Endometrium (tissue), 2 donors: Measurements from ENCODE around the gene SLCO4C1.

Experiments
- FAIRE-seq: peaks from 2 replicates; lab custom pipeline; 2012; peaks lifted over from hg19 to GRCh38; lab: Jason Lieb, UNC
- donor health status: control.
- donor health status: control.

SLCO4C1 gene

GRCh38 chr5:102271759-102272158, 24.3 kb downstream of the SLCO4C1 start:
- no peak for FAIRE-seq

GRCh38 chr5:102270036-102270435, 26.0 kb downstream of the SLCO4C1 start:
- no peak for FAIRE-seq

GRCh38 chr5:102262688-102263087, 33.4 kb downstream of the SLCO4C1 start:
- no peak for FAIRE-seq

GRCh38 chr5:102249381-102249780, 46.7 kb downstream of the SLCO4C1 start:
- FAIRE-seq: no peak

- FAIRE-seq: no peak
Observed at GRCh38 chr5:102243213-102243612, 52.9 kb downstream of the SLCO4C1 start.

- no peak for FAIRE-seq
Observed at GRCh38 chr5:102241809-102242421, 54.2 kb downstream of the SLCO4C1 start.

GRCh38 chr5:102231693-102232619, 64.1 kb downstream of the SLCO4C1 start:
- no peak for FAIRE-seq

GRCh38 chr5:102229685-102230084, 66.4 kb downstream of the SLCO4C1 start:
- FAIRE-seq: no peak

- no peak for FAIRE-seq
Observed at GRCh38 chr5:102226321-102226720, 69.8 kb downstream of the SLCO4C1 start.

GRCh38 chr5:102223542-102224477, 72.3 kb downstream of the SLCO4C1 start:
- no peak for FAIRE-seq

- FAIRE-seq: no peak
Observed at GRCh38 chr5:102222772-102223171, 73.3 kb downstream of the SLCO4C1 start.

GRCh38 chr5:102221949-102222348, 74.1 kb downstream of the SLCO4C1 start:
- no peak for FAIRE-seq

GRCh38 chr5:102218159-102218558, 77.9 kb downstream of the SLCO4C1 start:
- no peak for FAIRE-seq

- no peak for FAIRE-seq
Observed at GRCh38 chr5:102216678-102217077, 79.4 kb downstream of the SLCO4C1 start.

GRCh38 chr5:102211165-102211564, 84.9 kb downstream of the SLCO4C1 start:
- FAIRE-seq: no peak

GRCh38 chr5:102200861-102201260, 95.2 kb downstream of the SLCO4C1 start:
- FAIRE-seq: no peak

GRCh38 chr5:102196481-102196880, 99.6 kb downstream of the SLCO4C1 start:
- no peak for FAIRE-seq
